Sigmoid colon (tissue), 4 donors: Measurements from ENCODE around the gene NACAD.

Source experiments
- CTCF ChIP-seq, 4 experiments: fragments of 450-650 bp in 3 of 4; fragments of 200-600 bp in 1 of 4; IDR thresholded peaks; one replicate each; pipeline ENCODE4 v1.5.1; 2016 to 2019; ENCODE audit warnings: antibody characterized with exemption in 4 of 4, mild to moderate bottlenecking in 3 of 4, moderate library complexity in 2 of 4
- POLR2AphosphoS5 ChIP-seq, 4 donors: sonication (generic); formaldehyde crosslinking; IDR thresholded peaks; one replicate each; pipeline ENCODE4 v1.6.1; 2017; ENCODE audit warnings: antibody characterized with exemption in 4 of 4

- TF ChIP-seq CTCF (IDR thresholded peaks at IDR 0.05), result no peak
- TF ChIP-seq POLR2AphosphoS5 (IDR thresholded peaks at IDR 0.05), result no peak
Measured at GRCh38 chr7:45057878-45058277, 30.9 kb downstream of the NACAD start.
